DMS153 treated with DMSO at 0.1 percent for 48 hours (cell line): ENCODE data around the gene TIMM17B.

ENCODE experiments used
- DNase-seq: peaks from one replicate; lab custom pipeline; 2025; ENCODE audit not compliant: unreplicated experiment; lab: John Stamatoyannopoulos, UW

Gene TIMM17B

GRCh38 chrX:48919360-48919841 lies 21.8 kb upstream of the TIMM17B start:
- no peak for DNase-seq

- DNase-seq = peak; percentile 80
Measured at GRCh38 chrX:48918643-48919340, 21.2 kb upstream of the TIMM17B start, which contains the start of gene PIM2. Gene PIM2, minus strand, starts transcription at chrX:48919024. Its CDS starts 190 bp downstream, at chrX:48918834.

- peak; percentile 6 for DNase-seq
Measured at GRCh38 chrX:48918301-48918642, 20.7 kb upstream of the TIMM17B start.

GRCh38 chrX:48917139-48918001 lies 19.8 kb upstream of the TIMM17B start:
- DNase-seq = peak; percentile 55

- no peak for DNase-seq
Measured at GRCh38 chrX:48914593-48915493, 17.3 kb upstream of the TIMM17B start.

- DNase-seq = no peak
Measured at GRCh38 chrX:48913605-48914366, 16.2 kb upstream of the TIMM17B start.

- DNase-seq = peak; percentile 34
Measured at GRCh38 chrX:48911412-48912182, 14.0 kb upstream of the TIMM17B start, which contains the start of gene SLC35A2. Gene SLC35A2, minus strand, starts transcription at chrX:48911646. Its CDS starts 10 bp downstream, at chrX:48911636.

GRCh38 chrX:48910926-48911411 lies 13.4 kb upstream of the TIMM17B start:
- no peak for DNase-seq

GRCh38 chrX:48909703-48910294 lies 12.2 kb upstream of the TIMM17B start:
- DNase-seq = no peak

- DNase-seq = no peak
Measured at GRCh38 chrX:48908600-48908999, 11.0 kb upstream of the TIMM17B start.

- no peak for DNase-seq
Measured at GRCh38 chrX:48905090-48905790, 7.7 kb upstream of the TIMM17B start.

GRCh38 chrX:48904626-48905025 lies 7.1 kb upstream of the TIMM17B start:
- DNase-seq = no peak

GRCh38 chrX:48904180-48904579 lies 6.6 kb upstream of the TIMM17B start:
- DNase-seq = no peak

GRCh38 chrX:48903290-48903689 lies 5.7 kb upstream of the TIMM17B start:
- no peak for DNase-seq

- DNase-seq = no peak
Measured at GRCh38 chrX:48902776-48903175, 5.2 kb upstream of the TIMM17B start.

GRCh38 chrX:48902135-48902534 lies 4.6 kb upstream of the TIMM17B start:
- DNase-seq = no peak

GRCh38 chrX:48901069-48901468 lies 3.5 kb upstream of the TIMM17B start:
- no peak for DNase-seq

- no peak for DNase-seq
Measured at GRCh38 chrX:48899078-48899410, 1.5 kb upstream of the TIMM17B start.
